HG03039 (cell line): ENCODE results near the gene HOATZ.

Experiments used
- ATAC-seq: cut with Tn5 transposase; IDR thresholded peaks from one replicate; pipeline ENCODE4 v1.9.1; 2021; ENCODE audit warnings: mild to moderate bottlenecking, moderate library complexity; ENCODE audit not compliant: unreplicated experiment

HOATZ gene

GRCh38 chr11:111548525-111548924, 33.9 kb downstream of the HOATZ start:
- no peak for ATAC-seq

GRCh38 chr11:111549196-111549868, 34.8 kb downstream of the HOATZ start:
- no peak for ATAC-seq

- no peak for ATAC-seq
These were observed 35.3 kb downstream of the HOATZ start for GRCh38 chr11:111549869-111550203.

GRCh38 chr11:111550258-111550657, 35.7 kb downstream of the HOATZ start:
- no peak for ATAC-seq

- no peak for ATAC-seq
These were observed 40.0 kb downstream of the HOATZ start for GRCh38 chr11:111554532-111554931.

- no peak for ATAC-seq
These were observed 40.7 kb downstream of the HOATZ start for GRCh38 chr11:111555255-111555654.

- ATAC-seq = no peak
These were observed 43.0 kb downstream of the HOATZ start for GRCh38 chr11:111557425-111558111.

- no peak for ATAC-seq
These were observed 45.4 kb downstream of the HOATZ start for GRCh38 chr11:111559800-111560464.

GRCh38 chr11:111560800-111561199, 46.2 kb downstream of the HOATZ start:
- no peak for ATAC-seq

GRCh38 chr11:111561306-111561705, 46.7 kb downstream of the HOATZ start:
- ATAC-seq = no peak

GRCh38 chr11:111561791-111562325, 47.3 kb downstream of the HOATZ start:
- ATAC-seq = no peak

- no peak for ATAC-seq
These were observed 48.3 kb downstream of the HOATZ start for GRCh38 chr11:111562692-111563389.

GRCh38 chr11:111565114-111565720, 50.6 kb downstream of the HOATZ start:
- no peak for ATAC-seq

GRCh38 chr11:111566324-111566723, 51.7 kb downstream of the HOATZ start:
- no peak for ATAC-seq

GRCh38 chr11:111569476-111569875, 54.9 kb downstream of the HOATZ start:
- no peak for ATAC-seq

- no peak for ATAC-seq
These were observed 56.2 kb downstream of the HOATZ start for GRCh38 chr11:111570796-111571195.

- no peak for ATAC-seq
These were observed 57.4 kb downstream of the HOATZ start for GRCh38 chr11:111571829-111572501.

GRCh38 chr11:111572581-111572980, 58.0 kb downstream of the HOATZ start:
- no peak for ATAC-seq

- no peak for ATAC-seq
These were observed 59.3 kb downstream of the HOATZ start for GRCh38 chr11:111573821-111574249.
